OCI-LY3 (cell line): Measurements from ENCODE around the gene AGBL4.

Source experiments
- H2AFZ ChIP-seq: fragments of 200-600, 300-600 bp; shearing (Covaris generic); 2 replicates; pipeline ENCODE4 v1.6.0; 2014; ENCODE audit warnings: antibody characterized with exemption, low read depth, low read length
- H3K27ac ChIP-seq: fragments of 200-600, 300-600 bp; sonication (generic); 2 replicates; pipeline ENCODE4 v1.5.1; 2014; ENCODE audit warnings: mild to moderate bottlenecking, low read length, moderate library complexity, mixed read lengths
- H3K27me3 ChIP-seq: fragments of 200-600, 300-600 bp; sonication (generic); 2 replicates; pipeline ENCODE4 v1.6.1; 2014; ENCODE audit warnings: low read depth, low read length, mixed read lengths
- H3K36me3 ChIP-seq: fragments of 200-600, 300-600 bp; sonication (generic); replicated peaks from 2 replicates; pipeline ENCODE3; 2014; ENCODE audit warnings: low read depth, low read length, mixed read lengths
- H3K4me1 ChIP-seq: fragments of 300-600, 200-600 bp; sonication (generic); 2 replicates; pipeline ENCODE4 v1.6.1; 2014; ENCODE audit warnings: low read length, mixed read lengths
- H3K4me2 ChIP-seq: fragments of 200-600, 300-600 bp; sonication (generic); 2 replicates; pipeline ENCODE4 v1.6.1; 2014; ENCODE audit warnings: low read length, mixed read lengths
- H3K4me3 ChIP-seq: fragments of 300-600, 200-600 bp; sonication (generic); 2 replicates; pipeline ENCODE4 v1.5.1; 2014; ENCODE audit warnings: antibody characterized with exemption, mild to moderate bottlenecking, low read length, moderate library complexity
- H3K79me2 ChIP-seq: fragments of 300-600, 200-600 bp; shearing (Covaris generic); 2 replicates; pipeline ENCODE4 v1.6.1; 2014; ENCODE audit warnings: mild to moderate bottlenecking, low read length, mixed read lengths
- H3K9ac ChIP-seq: fragments of 300-600, 200-600 bp; shearing (Covaris generic); 2 replicates; pipeline ENCODE4 v1.6.0; 2014; ENCODE audit warnings: mild to moderate bottlenecking, low read length, moderate library complexity
- H3K9me3 ChIP-seq: fragments of 200-600, 300-600 bp; shearing (Covaris generic); 2 replicates; pipeline ENCODE4 v1.6.1; 2014; ENCODE audit warnings: low read length, mixed read lengths; ENCODE audit not compliant: insufficient read depth
- H4K20me1 ChIP-seq: fragments of 200-600, 300-600 bp; sonication (generic); 2 replicates; pipeline ENCODE4 v1.6.1; 2016; ENCODE audit warnings: low read length, mixed read lengths; ENCODE audit not compliant: insufficient read depth
- CTCF ChIP-seq: fragments of 200-600, 300-600 bp; sonication (generic); IDR thresholded peaks from 2 replicates; pipeline ENCODE4 v1.5.1; 2014; ENCODE audit warnings: antibody characterized with exemption, low read length, low read depth
- EZH2phosphoT487 ChIP-seq: fragments of 200-600 bp; shearing (Covaris generic); IDR thresholded peaks from 2 replicates; pipeline ENCODE4 v1.6.1; 2018; ENCODE audit warnings: antibody characterized with exemption, mixed run types, low read depth

Gene AGBL4

DNA sequence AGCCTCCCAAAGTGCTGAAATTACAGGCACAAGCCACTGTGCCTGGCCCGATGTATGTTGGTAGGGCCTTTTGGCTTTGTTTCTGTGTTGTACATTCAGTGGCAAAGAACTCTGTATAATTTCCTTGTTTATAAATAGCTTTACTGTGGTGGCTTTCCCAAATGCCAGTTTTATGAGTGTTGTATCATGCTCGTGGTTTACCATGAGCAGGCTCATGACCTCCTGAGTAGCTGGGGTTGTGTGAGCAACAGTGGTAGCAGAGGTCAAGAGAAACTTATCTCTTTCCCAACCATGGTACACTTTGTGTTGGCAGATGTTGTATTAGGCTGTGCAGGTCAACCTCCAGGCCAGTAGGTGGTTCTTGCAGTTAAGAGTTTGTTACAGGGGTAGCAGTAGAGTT, 826.7 kb downstream of the AGBL4 start:
- Histone ChIP-seq H3K27me3 (no peaks in the 10 kb centered on the region), H3K9me3 (no peaks in the 10 kb centered on the region), H3K4me3 (no peak overlapping the region), H4K20me1 (no peaks in the 10 kb centered on the region), H2AFZ (no peak overlapping the region), H3K4me1 (no peaks in the 10 kb centered on the region), H3K9ac (no peak overlapping the region), H3K4me2 (no peak overlapping the region), H3K36me3 (no peaks in the 10 kb centered on the region), H3K27ac (no peak overlapping the region), H3K79me2 (no peaks in the 10 kb centered on the region)
- TF ChIP-seq CTCF (no peak), EZH2phosphoT487 (no peak)

DNA sequence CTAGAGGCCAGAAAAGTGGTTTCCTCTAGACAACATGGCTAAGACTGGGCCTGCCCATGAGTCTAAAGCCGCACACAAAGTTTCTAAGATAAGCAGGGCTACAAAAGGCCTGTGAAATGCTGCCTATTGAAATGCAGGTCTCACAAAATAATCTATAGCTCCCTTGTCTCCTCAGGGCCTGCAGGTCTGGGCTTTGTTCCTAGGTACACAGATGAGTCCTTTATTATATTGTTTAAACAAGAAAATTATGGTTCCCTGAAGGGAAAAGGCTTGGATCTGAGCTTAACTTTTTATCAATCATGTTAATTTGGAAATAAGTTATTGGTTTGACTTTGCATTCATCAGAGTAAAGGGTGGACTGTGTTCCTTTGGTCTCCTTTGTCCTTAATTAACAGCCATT, 833.6 kb downstream of the AGBL4 start:
- Histone ChIP-seq H3K4me2 (no peak overlapping the region), H3K27me3 (no peaks in the 10 kb centered on the region), H2AFZ (no peak overlapping the region), H3K4me1 (no peaks in the 10 kb centered on the region), H3K36me3 (no peaks in the 10 kb centered on the region), H3K27ac (no peak overlapping the region), H3K9me3 (no peaks in the 10 kb centered on the region), H3K4me3 (no peak overlapping the region), H4K20me1 (no peaks in the 10 kb centered on the region), H3K79me2 (no peaks in the 10 kb centered on the region), H3K9ac (no peak overlapping the region)
- TF ChIP-seq EZH2phosphoT487 (no peak), CTCF (no peak)

GRCh38 chr1:49187056-49187455, 836.7 kb downstream of the AGBL4 start:
- TF ChIP-seq CTCF: no peak
- Histone ChIP-seq H3K4me3 (no peak overlapping the region), H3K27ac (no peak overlapping the region), H3K4me1 (no peaks in the 10 kb centered on the region), H3K9ac (no peak overlapping the region), H3K4me2 (no peak overlapping the region), H3K27me3 (no peaks in the 10 kb centered on the region), H3K79me2 (no peaks in the 10 kb centered on the region), H4K20me1 (no peaks in the 10 kb centered on the region), H2AFZ (no peak overlapping the region), H3K36me3 (no peaks in the 10 kb centered on the region), H3K9me3 (no peaks in the 10 kb centered on the region)

GRCh38 chr1:49185450-49185980, 838.2 kb downstream of the AGBL4 start:
- no peak overlapping the region for H2AFZ ChIP-seq
- no peaks in the 10 kb centered on the region for H3K4me1 ChIP-seq
- H3K9me3 ChIP-seq: no peaks in the 10 kb centered on the region
- H3K36me3 ChIP-seq: no peaks in the 10 kb centered on the region
- H3K79me2 ChIP-seq: no peaks in the 10 kb centered on the region
- H3K27me3 ChIP-seq: no peaks in the 10 kb centered on the region
- no peaks in the 10 kb centered on the region for H4K20me1 ChIP-seq
- H3K4me2 ChIP-seq: no peak overlapping the region
- TF ChIP-seq EZH2phosphoT487 (no peak), CTCF (no peak)
- H3K27ac ChIP-seq: no peak overlapping the region
- no peak overlapping the region for H3K9ac ChIP-seq
- H3K4me3 ChIP-seq: no peak overlapping the region
